GM21423 (cell line): ENCODE data around the gene UQCR11.

Experiments
- ATAC-seq: cut with Tn5 transposase; IDR thresholded peaks from one replicate; pipeline ENCODE4 v1.9.1; 2021; ENCODE audit warnings: mild to moderate bottlenecking, moderate library complexity; ENCODE audit not compliant: unreplicated experiment

Gene UQCR11

GRCh38 chr19:1636325-1637236, 31.3 kb upstream of the UQCR11 start:
- no peak for ATAC-seq

DNA sequence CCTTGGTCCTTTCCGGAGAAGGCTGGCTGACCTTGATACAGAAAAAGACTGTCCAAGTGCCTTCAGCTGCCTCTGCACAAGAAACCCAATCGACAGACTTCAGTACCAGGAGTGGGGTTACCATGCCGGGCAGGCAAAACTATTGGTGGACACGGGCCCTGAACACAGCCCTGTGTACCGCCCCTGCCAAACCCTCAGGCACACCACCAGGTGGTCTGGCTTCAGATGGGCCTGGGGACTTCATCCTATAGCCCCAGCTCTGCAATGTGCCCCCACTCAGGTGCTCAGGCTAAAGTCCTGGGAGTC, 29.6 kb upstream of the UQCR11 start:
- ATAC-seq: no peak

- ATAC-seq: no peak
Observed at GRCh38 chr19:1634242-1634937, 29.1 kb upstream of the UQCR11 start.

DNA sequence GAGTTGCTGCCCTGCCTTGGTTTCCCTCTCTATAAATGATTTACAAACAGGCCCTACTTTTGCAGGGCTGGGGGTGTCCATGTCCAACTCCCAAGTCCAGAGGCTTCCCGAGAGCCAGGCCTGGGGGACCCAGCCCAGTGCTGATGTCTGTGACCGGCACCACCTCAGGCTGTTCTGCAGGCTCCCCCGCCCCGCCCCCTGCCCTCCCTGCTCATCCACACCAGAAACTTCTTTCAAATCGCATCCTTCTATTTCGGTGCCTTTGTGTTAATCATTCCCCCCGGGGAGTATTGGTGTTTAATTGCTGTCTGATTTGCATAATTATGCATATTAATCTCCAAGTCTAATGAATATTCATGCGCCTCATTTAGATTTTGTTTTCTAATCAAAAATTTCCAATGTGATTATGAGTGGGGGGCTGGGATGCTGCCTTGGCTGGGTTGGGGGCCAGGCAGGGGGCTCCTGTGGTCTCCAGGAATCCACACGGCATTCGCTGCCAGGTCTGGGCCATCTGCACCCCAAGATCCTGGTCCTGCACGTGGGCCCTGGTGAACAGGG, 28.1 kb upstream of the UQCR11 start:
- ATAC-seq: no peak

DNA sequence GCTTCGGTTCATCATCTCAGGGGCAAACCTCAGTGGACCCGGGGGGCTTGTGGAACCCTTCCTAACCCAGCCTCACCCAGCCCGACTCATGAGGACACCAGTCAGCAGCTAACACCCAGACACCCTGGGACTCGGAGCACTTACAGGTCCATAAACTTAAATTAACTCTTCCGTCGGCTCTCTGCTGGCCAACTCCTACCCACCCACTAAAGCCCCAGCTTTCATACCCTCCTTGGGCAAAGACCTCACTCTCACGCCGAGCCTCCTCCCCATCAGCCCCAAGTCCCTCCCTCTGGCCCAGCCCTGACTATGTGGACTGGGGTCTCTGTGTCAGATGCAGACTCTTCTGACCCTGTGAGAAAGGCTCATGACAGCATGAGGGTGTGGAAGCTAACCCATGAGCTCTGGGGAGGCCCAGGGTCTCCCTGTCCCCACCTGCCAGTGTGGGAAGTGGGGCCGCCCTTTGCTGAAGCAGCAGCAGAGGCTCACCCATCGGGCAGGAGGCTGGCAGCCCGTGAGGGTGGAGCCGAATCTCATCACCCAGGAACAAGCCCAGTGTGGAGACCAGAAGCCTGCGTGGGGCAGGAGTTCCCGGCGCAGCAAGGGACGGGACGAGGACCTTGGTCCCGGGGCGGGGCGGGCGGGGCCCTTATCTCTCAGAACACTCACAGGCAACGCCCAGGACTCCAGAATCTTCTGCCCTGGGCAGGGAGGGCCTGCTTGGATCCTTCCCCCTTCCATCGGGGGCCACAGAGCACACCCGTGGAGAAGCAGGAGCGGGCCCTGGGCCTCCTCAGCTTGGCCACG, 27.4 kb upstream of the UQCR11 start:
- no peak for ATAC-seq

DNA sequence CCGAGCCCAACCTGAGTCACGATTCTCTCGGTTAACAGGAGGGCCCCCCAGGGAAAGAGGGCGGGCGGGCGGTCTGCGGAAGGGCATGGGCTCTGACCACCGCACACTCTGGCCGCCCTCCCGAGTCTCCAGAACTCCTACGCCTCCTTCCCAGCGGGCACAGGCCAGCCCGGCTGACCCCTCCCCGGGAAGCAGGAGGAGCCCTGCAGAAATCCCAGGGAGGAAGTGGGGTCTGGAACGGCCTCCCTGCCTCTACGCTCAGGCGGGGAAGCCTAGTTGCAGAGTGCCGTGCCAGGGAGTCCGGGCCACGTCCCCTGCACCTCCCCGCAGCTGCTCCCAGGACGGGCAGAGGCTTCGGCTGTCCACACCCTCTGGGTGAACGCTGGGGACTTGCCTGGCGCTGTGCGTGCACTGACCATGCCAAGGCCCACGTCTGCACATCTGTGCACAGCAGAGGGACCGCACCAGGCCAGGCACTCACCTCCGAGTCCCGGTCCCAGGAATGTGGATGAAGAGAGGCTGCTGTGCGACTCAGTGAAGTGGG, 26.4 kb upstream of the UQCR11 start:
- no peak for ATAC-seq

GRCh38 chr19:1630811-1631210, 25.5 kb upstream of the UQCR11 start:
- no peak for ATAC-seq

DNA sequence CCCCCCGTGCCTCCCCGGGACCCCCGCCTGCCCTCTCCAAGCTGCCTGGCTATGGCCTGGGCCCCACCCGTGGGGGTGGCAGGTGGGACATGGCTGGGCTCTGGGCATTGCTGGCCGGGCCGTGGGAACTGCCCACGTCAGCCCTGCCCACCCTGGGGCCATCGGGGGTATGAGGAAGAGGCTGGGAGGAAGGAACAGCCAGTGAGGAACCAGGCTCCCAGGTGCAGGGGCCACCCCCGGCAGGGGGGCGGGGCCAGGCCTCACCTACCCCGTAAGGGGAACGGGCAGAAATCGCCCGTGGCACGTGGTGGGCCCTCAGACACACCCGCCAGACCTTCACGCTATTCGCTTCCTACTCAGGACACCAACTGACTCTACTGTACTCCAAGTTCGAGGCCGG, 24.8 kb upstream of the UQCR11 start:
- ATAC-seq: no peak

- ATAC-seq: no peak
Observed at GRCh38 chr19:1629256-1629808, 24.1 kb upstream of the UQCR11 start.

GRCh38 chr19:1627194-1627593, 21.9 kb upstream of the UQCR11 start:
- no peak for ATAC-seq

GRCh38 chr19:1626417-1627010, 21.3 kb upstream of the UQCR11 start:
- no peak for ATAC-seq

- no peak for ATAC-seq
Observed at GRCh38 chr19:1624458-1624857, 19.2 kb upstream of the UQCR11 start.

- no peak for ATAC-seq
Observed at GRCh38 chr19:1622541-1622940, 17.3 kb upstream of the UQCR11 start.

DNA sequence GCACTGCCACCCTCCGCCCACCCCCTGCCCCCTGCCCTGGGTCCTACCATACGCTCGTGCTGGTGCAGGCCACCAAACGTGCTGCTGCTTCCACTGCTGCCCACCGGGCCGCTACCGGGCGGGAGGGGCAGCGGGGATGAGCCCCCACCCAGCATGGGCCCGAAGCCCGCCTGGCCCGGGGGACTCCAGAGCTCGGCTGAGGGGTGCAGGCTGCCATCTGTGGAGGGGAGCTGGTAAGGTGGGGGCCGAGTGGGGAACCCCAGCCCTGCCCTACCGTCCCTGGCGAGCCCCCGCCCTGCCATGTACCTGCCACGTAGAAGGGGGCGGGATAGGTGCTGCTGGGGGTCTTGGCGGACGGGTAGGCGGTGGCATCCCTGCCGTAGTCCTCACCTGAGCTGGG, 16.7 kb upstream of the UQCR11 start:
- ATAC-seq: no peak

GRCh38 chr19:1621574-1621973, 16.3 kb upstream of the UQCR11 start:
- ATAC-seq: no peak

- no peak for ATAC-seq
Observed at GRCh38 chr19:1621021-1621420, 15.8 kb upstream of the UQCR11 start.

DNA sequence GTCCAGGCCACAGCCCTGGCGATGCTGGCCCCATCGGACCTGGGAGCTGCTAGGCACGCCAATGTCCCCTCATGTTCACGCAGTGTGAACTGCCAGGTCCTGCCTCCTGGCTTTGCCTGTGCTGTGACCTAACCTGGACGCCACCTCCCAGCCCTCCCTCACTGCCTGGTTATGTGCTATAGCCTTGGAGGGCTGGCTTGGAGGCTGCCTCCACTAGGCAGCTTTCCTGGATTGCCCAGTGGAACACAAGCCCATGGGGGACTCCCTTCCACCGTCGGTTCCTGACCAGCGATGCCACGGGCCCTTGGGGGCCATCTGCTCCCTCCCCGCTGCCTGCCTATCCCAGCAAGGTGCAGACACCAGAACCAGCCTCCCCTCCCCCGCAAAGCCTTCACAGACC, 15.2 kb upstream of the UQCR11 start:
- no peak for ATAC-seq

- ATAC-seq: no peak
Observed at GRCh38 chr19:1619703-1620102, 14.4 kb upstream of the UQCR11 start.

- no peak for ATAC-seq
Observed at GRCh38 chr19:1619094-1619439, 13.8 kb upstream of the UQCR11 start.
